Adipose tissue (tissue), 3 donors: ENCODE results near the gene TCEA2. TPM values are rescaled to one million over a fixed set of nuclear protein-coding genes. Genes with fewer than 3 reads are reported as not detected.

Source experiments
- H3K27ac ChIP-seq: one replicate; pipeline ENCODE4 v1.5.1; 2013; ENCODE audit warnings: low read depth, low read length
- WGBS, 3 donors: extraction: QIAGEN DNeasy Blood & Tissue Kit; methylation state at CpG; one replicate each; pipeline ENCODE4 v1.1.7; 2013; 5-methylcytosine and 5-hydroxymethylcytosine counted together
- polyA plus RNA-seq, 3 donors: library from polyadenylated mRNA; stranded (reverse); fragments of 200-250 nt; gene quantifications; one replicate each; pipeline ENCODE4 v1.2.3, GENCODE V29; 2013
- donor health status: healthy with polysubstance abuse.
- donor health status: Bipolar disorder and iron deficiency.
- donor health status: healthy.

Gene TCEA2
- polyA plus RNA-seq, 3 donors: 17.2 to 48.5 (median 35.4) TPM

- WGBS, 3 donors: 35 to 54% (median 45%) methylated on average over 37 to 39 of the region's 39 CpGs
- no peak overlapping the region for H3K27ac ChIP-seq
These were observed 5.9 kb upstream of the TCEA2 start for GRCh38 chr20:64056889-64057627.

GRCh38 chr20:64057628-64058498 lies 5.1 kb upstream of the TCEA2 start:
- WGBS, 3 donors: 28 to 34% (median 34%) methylated on average over 33 of the region's 33 CpGs
- H3K27ac ChIP-seq: no peak overlapping the region

- WGBS, 3 donors: 65 to 86% (median 77%) methylated on average over 12 of the region's 12 CpGs
- no peak overlapping the region for H3K27ac ChIP-seq
These were observed 4.5 kb upstream of the TCEA2 start for GRCh38 chr20:64058536-64058935.

- no peak overlapping the region for H3K27ac ChIP-seq
These were observed 762 bp upstream of the TCEA2 start for GRCh38 chr20:64062276-64062595.

GRCh38 chr20:64063389-64064144 lies 569 bp downstream of the TCEA2 start:
- WGBS, 3 donors: 2 to 7% (median 3%) methylated on average over 32 to 51 of the region's 51 CpGs
- H3K27ac ChIP-seq: no peak overlapping the region

More at GRCh38 chr20:64062276-64062595, 762 bp upstream of the TCEA2 start:
- 53 to 60% (median 57%) methylated on average over 5 of the region's 5 CpGs for whole genome bisulfite sequencing, 3 donors

GRCh38 chr20:64064145-64064698 lies 1.2 kb downstream of the TCEA2 start:
- WGBS, 3 donors: 25 to 44% (median 35%) methylated on average over 12 of the region's 12 CpGs
- H3K27ac ChIP-seq: no peak overlapping the region

- H3K27ac ChIP-seq: no peak overlapping the region
- WGBS, 3 donors: 49 to 52% (median 49%) methylated on average over 27 of the region's 27 CpGs
These were observed 2.3 kb downstream of the TCEA2 start for GRCh38 chr20:64065062-64065973.

- 37 to 64% (median 49%) methylated on average over 5 of the region's 5 CpGs for WGBS, 3 donors
- H3K27ac ChIP-seq: no peak overlapping the region
These were observed 3.0 kb downstream of the TCEA2 start for GRCh38 chr20:64065974-64066343.

GRCh38 chr20:64067005-64067632 lies 4.1 kb downstream of the TCEA2 start:
- no peak overlapping the region for H3K27ac ChIP-seq
- whole genome bisulfite sequencing, 3 donors: 74 to 86% (median 80%) methylated on average over 6 of the region's 6 CpGs

GRCh38 chr20:64067733-64068307 lies 4.8 kb downstream of the TCEA2 start:
- 61 to 76% (median 71%) methylated on average over 10 to 12 of the region's 12 CpGs for WGBS, 3 donors
- no peak overlapping the region for H3K27ac ChIP-seq

- WGBS, 3 donors: 73 to 78% (median 74%) methylated on average over 10 to 12 of the region's 12 CpGs
- H3K27ac ChIP-seq: no peak overlapping the region
These were observed 5.6 kb downstream of the TCEA2 start for GRCh38 chr20:64068386-64069208.

GRCh38 chr20:64069209-64069613 lies 6.2 kb downstream of the TCEA2 start:
- WGBS, 3 donors: 87 to 88% (median 88%) methylated on average over 20 of the region's 20 CpGs
- H3K27ac ChIP-seq: no peak overlapping the region

GRCh38 chr20:64069614-64070243 lies 6.7 kb downstream of the TCEA2 start:
- WGBS, 3 donors: 54 to 64% (median 62%) methylated on average over 13 to 14 of the region's 14 CpGs
- H3K27ac ChIP-seq: no peak overlapping the region

- H3K27ac ChIP-seq: no peak overlapping the region
- 93 to 95% (median 94%) methylated on average over 31 of the region's 31 CpGs for WGBS, 3 donors
These were observed 7.4 kb downstream of the TCEA2 start for GRCh38 chr20:64070244-64070993.
